H1 (cell line): Measurements from ENCODE around the gene SLC15A1. TPM values are rescaled to one million over a fixed set of nuclear protein-coding genes. Genes with fewer than 3 reads are reported as not detected.

Experiments
- CEBPB ChIP-seq: IDR thresholded peaks from 2 replicates; pipeline ENCODE4 v1.6.1; 2012; ENCODE audit warnings: low read depth, low read length
- EZH2 ChIP-seq: fragments of 200-600 bp; sonication (generic); IDR thresholded peaks from 2 replicates; pipeline ENCODE4 v1.7.1; 2012; ENCODE audit warnings: low read depth, mild to moderate bottlenecking, moderate library complexity, low read length, inconsistent platforms; ENCODE audit not compliant: severe bottlenecking
- FOSL1 ChIP-seq: IDR thresholded peaks from 2 replicates; pipeline ENCODE4 v1.6.1; 2011; ENCODE audit warnings: mild to moderate bottlenecking, low read depth, low read length, moderate library complexity; ENCODE audit not compliant: insufficient read depth
- POLR2AphosphoS5 ChIP-seq: IDR thresholded peaks from 2 replicates; pipeline ENCODE4 v1.6.1; 2011; ENCODE audit warnings: low read depth, low read length
- RAD21 ChIP-seq, 2 experiments: IDR thresholded peaks in 1 of 2; conservative IDR thresholded peaks in 1 of 2; 2 replicates each; pipeline ENCODE4 v1.6.1; 2011; ENCODE audit warnings: low read depth in 2 of 2, low read length in 2 of 2, improper control_type of control experiment in 1 of 2, inconsistent platforms in 1 of 2, mild to moderate bottlenecking in 1 of 2, moderate library complexity in 1 of 2
- SP1 ChIP-seq: IDR thresholded peaks from 2 replicates; pipeline ENCODE4 v1.6.1; 2011; ENCODE audit warnings: low read depth, low read length
- polyA plus RNA-seq, 7 experiments: library from polyadenylated mRNA; depleted of rRNA in 3 of 7; stranded (reverse) in 5 of 7; unstranded in 2 of 7; fragments of >200 nt in 5 of 7; fragments of 200-250 nt in 2 of 7; gene quantifications; 1 replicate in 5 of 7; 2 replicates in 1 of 7; 4 replicates in 1 of 7; pipeline versions ENCODE4 v1.2.1 to v1.2.3, GENCODE V29; 2011 to 2013; ENCODE audit warnings: missing spikeins in 2 of 7, mixed read lengths in 2 of 7
- total RNA-seq: library from RNA; stranded (reverse); fragmentation: NEBNext Ultra II Directional; extraction: Animal tissue kit (Norgen Biotek cat#: 25700); gene quantifications from 2 replicates; pipeline ENCODE4 v1.2.1, GENCODE V29; 2021
- TF ChIP-seq, protein P1 (sequence below): IDR thresholded peaks from 2 replicates; pipeline ENCODE4 v1.6.1; 2012; ENCODE audit warnings: inconsistent platforms

SLC15A1 gene
- total and polyA plus RNA-seq, 2 of the 8 experiments (the other 6 are each of a cell fraction or from before 2014, with no cell fraction given): 1.3 to 2.4 TPM

DNA sequence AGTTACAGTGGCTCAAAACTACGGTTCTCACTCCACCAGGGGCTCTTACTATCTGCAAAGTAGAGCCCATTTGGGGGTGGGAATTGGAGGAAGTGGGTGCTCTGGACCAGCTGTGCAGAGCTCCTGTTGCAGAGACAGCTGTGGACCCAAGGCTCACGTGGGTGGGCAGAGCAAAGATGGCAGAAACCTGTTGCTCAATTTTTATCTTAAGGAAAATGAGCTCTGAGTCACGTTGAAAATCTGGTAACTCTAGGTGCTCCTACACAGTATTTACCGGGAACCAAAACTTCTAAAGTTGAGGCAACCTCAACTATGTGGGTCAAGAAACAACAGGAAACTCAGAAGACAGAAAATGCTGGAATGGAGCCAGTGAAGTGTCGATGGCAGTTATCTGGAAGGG, 30.2 kb upstream of the SLC15A1 start (continued):
- TF ChIP-seq, protein P1, sequence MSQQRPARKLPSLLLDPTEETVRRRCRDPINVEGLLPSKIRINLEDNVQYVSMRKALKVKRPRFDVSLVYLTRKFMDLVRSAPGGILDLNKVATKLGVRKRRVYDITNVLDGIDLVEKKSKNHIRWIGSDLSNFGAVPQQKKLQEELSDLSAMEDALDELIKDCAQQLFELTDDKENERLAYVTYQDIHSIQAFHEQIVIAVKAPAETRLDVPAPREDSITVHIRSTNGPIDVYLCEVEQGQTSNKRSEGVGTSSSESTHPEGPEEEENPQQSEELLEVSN: no peak
- no peak for TF ChIP-seq SP1
- no peak for TF ChIP-seq POLR2AphosphoS5
- no peak for TF ChIP-seq FOSL1
- TF ChIP-seq EZH2: no peak
- no peak for TF ChIP-seq CEBPB
- TF ChIP-seq RAD21 (IDR thresholded peaks at IDR 0.05 in 1 of 2, conservative IDR thresholded peaks at IDR 0.05 in 1 of 2; ENCODE audit: low read depth in 2 of 2, low read length in 2 of 2): no peak
